Measurements from ENCODE around the gene RAI1.
A peak's percentile ranks its signal among the peaks of the same experiment; 100 is the strongest.

The RAI1 gene

DNA sequence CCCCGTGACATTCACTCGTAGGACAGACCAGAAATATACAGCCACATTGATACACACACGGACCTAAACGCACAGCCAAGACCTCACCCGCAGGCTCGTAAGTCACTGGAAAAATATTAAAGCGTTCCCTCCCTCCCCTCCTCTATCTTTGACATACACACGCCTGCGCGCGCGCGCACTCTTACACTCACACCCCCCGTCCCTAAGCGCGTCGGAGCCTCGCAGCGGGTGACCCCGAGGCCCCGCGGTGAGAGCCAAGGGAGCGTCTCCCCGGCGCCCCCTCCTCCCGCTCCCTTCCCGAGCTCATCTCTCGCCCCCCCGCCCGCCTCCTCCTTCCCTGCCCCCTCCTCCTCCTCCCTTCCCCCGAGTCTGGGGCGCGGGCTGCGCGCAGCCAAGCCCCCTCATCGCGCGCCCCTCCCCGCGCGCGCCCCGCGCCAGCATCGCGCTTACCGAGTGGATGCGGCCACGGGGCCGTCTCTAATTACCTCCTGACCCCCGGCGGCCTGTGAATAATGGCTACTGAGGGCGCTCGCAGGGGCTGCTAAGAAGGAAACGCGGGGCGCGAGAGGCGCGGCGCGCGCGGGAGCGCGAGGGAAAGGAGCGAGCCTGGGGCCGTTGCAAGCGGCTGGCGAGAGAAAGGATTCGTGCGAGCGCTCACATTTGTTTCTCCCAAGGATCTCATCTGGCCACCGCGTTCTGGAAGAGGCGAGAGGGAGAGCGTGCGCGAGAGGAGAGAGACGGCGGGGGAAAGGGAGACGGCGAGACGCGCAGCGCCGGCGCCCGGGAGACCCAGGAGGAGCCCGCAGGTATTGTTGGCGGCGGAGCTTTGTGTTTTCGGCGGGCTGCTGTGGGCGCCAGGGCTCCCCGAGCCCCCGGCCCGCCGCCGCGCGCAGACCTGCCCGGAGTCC, 42.4 kb downstream of the RAI1 start:
- TF ChIP-seq CTCF (IDR thresholded peaks at IDR 0.05; ENCODE audit: insufficient read depth, low read length, poor library complexity, severe bottlenecking): no peak
- DNase-seq (ENCODE audit: extremely low read depth, insufficient read length): peak; percentile 61
- Histone ChIP-seq H3K27me3 (replicated peaks; ENCODE audit: control insufficient read depth, insufficient read depth, low read length) (no peaks in the 10 kb centered on the region), H3K4me3 (replicated peaks; ENCODE audit: low read depth, low read length) (peak overlapping the region; percentile 66), H3K36me3 (ENCODE audit: control insufficient read depth, insufficient read depth, low read length) (no peaks in the 10 kb centered on the region; the same call in 1 of the 2 replicates)

GRCh38 chr17:17724307-17725010, 43.2 kb downstream of the RAI1 start:
- Histone ChIP-seq H3K36me3 (ENCODE audit: control insufficient read depth, insufficient read depth, low read length) (no peaks in the 10 kb centered on the region; the same call in 1 of the 2 replicates), H3K27me3 (replicated peaks; ENCODE audit: control insufficient read depth, insufficient read depth, low read length) (no peaks in the 10 kb centered on the region), H3K4me3 (replicated peaks; ENCODE audit: low read depth, low read length) (peak overlapping the region; percentile 66)
- peak; percentile 74 for DNase-seq (ENCODE audit: extremely low read depth, insufficient read length)
- TF ChIP-seq CTCF (IDR thresholded peaks at IDR 0.05; ENCODE audit: insufficient read depth, low read length, poor library complexity, severe bottlenecking): no peak

DNA sequence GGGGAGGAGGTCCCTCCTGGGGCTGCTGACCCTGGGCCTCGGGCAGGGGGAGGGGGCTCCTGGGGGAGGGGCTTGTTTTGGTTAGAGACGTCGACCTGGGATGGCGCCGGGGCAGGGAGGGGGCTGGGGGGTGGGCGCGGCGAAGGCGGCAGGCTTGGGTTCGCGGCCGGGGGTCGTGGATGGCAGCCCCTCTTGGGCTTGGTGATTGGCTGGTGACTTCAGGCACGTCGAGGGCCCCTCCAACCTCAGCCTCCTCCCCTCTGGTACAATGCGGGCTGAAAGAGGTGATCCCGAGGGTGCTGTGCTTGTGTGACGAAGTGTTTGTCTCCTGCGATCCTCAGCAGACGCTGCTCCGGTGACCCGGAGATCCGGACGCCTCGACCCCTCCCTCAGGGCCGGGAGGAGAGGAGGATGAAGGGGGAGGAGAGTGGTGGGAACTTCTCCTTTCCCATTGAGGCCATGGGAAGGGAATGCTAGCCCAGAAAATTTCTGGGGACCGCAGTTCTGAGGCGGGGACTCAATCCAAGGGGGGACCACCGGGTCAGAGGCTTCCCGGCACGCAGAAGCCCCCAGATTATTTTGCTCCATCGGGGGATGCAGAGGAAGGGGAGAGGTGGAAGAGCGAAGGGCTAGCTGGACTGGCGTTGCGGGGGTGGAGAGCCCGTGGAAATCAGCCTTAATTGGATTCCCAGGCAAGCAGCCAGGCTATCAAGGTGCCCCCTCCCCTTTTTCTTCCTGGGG, 43.9 kb downstream of the RAI1 start:
- TF ChIP-seq CTCF (IDR thresholded peaks at IDR 0.05; ENCODE audit: insufficient read depth, low read length, poor library complexity, severe bottlenecking): no peak
- DNase-seq (ENCODE audit: extremely low read depth, insufficient read length): no peak
- H3K27me3 ChIP-seq (replicated peaks; ENCODE audit: control insufficient read depth, insufficient read depth, low read length): no peaks in the 10 kb centered on the region
- H3K36me3 ChIP-seq (ENCODE audit: control insufficient read depth, insufficient read depth, low read length): no peaks in the 10 kb centered on the region; the same call in none of the 2 replicates
- peak overlapping the region; percentile 66 for H3K4me3 ChIP-seq (replicated peaks; ENCODE audit: low read depth, low read length)

DNA sequence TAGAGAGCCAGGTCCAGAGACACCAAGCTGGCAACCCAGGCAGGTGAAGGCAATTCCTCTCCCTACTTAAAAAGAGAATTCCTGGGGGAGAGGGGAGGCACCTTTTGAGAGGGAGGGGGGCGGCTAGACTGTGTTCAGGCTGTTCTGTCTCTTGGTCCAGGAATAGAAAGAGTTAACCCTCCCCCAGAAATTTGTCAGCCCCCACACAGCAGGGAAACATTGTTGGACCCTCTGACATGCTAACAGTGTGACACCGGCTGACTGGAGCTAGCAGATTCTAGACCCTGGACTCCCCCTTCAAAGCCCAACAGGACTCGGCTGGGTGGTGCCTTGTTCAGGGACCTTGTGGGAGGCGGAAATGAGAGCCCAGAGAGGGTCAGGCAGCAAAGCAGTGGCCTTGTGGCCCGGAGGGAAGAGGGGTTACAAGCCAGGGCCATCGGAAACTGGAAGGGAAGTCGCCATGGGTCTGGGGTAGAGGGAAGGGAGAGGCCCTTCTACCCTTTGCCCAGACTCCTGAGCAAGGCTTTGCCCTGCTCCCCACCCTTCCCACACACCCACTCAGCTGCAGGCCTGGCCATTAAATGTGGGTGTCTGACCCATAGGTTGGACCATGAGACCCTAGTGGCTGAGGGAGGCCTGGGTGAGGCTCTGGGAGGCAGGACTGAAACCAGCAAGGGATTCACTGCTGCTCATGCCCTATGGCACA, 44.6 kb downstream of the RAI1 start:
- DNase-seq (ENCODE audit: extremely low read depth, insufficient read length): no peak
- TF ChIP-seq CTCF (IDR thresholded peaks at IDR 0.05; ENCODE audit: insufficient read depth, low read length, poor library complexity, severe bottlenecking): no peak
- H3K36me3 ChIP-seq (ENCODE audit: control insufficient read depth, insufficient read depth, low read length): no peaks in the 10 kb centered on the region; the same call in none of the 2 replicates
- no peaks in the 10 kb centered on the region for H3K27me3 ChIP-seq (replicated peaks; ENCODE audit: control insufficient read depth, insufficient read depth, low read length)
- no peak overlapping the region for H3K4me3 ChIP-seq (replicated peaks; ENCODE audit: low read depth, low read length)

DNA sequence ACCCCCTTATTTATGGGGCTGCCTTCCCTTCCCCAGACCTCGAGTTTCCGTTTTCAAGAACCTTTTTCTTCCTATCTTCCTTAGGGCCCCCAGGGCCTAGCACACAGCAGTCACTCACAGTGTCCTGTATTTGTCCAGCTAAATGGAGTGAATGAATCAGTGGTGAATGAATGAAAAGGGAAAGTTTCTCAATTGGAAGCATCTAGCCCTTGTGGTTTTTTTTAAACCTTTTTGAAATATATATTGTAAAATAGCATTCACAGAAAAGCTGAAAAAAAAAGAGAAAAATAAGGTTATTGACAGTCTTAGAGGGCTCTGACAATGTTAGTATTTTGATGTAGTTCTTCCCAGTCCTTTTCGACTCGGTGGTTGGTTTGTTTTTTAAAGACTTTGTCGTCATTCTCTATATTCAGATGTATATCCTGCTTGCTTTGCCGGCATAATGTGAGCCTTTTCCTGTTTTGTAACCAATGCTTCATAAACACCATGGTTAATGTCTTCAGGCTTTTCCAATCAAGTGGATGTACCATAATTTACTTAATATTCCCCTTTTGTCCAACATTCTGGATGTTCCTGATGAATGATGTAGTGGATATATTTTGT, 45.3 kb downstream of the RAI1 start:
- TF ChIP-seq CTCF (IDR thresholded peaks at IDR 0.05; ENCODE audit: insufficient read depth, low read length, poor library complexity, severe bottlenecking): no peak
- no peak overlapping the region for H3K4me3 ChIP-seq (replicated peaks; ENCODE audit: low read depth, low read length)
- no peaks in the 10 kb centered on the region for H3K27me3 ChIP-seq (replicated peaks; ENCODE audit: control insufficient read depth, insufficient read depth, low read length)
- H3K36me3 ChIP-seq (ENCODE audit: control insufficient read depth, insufficient read depth, low read length): no peaks in the 10 kb centered on the region; the same call in none of the 2 replicates
- no peak for DNase-seq (ENCODE audit: extremely low read depth, insufficient read length)
